Stimulated activated CD8-positive, alpha-beta memory T cell treated with anti-CD3 and anti-CD28 coated beads, Interleukin-4, amount 100 ng/mL, for 1 hour (primary cell): ENCODE data around the gene NUDT17.

ENCODE experiments used
- DNase-seq, 2 donors: peaks; one replicate each; pipeline ENCODE4 v3.0.0-alpha.2; 2020; ENCODE audit warnings: low read depth in 2 of 2, low spot score in 1 of 2

Gene NUDT17

DNA sequence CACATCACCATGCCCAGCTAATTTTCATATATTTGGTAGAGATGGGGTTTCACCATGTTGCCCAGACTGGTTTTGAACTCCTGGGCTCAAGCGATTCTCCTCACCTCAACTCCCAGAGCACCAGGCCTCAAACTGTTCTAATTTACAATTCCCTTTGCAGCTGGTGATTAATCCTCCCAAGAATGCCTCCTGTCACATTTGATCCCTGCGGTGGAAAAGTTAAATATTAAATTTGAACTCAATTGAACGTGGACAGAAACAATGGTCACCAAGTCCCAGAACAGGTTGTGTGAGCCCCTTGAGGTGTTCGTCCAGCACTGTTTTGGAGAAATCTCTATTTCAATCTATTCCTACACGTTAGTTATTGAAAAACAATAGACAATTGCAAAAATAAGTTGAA is 42.2 kb downstream of the NUDT17 start:
- DNase-seq: no peak

GRCh38 chr1:145889722-145890121 is 44.3 kb downstream of the NUDT17 start:
- DNase-seq: no peak

- no peak for DNase-seq
These were observed 45.7 kb downstream of the NUDT17 start for GRCh38 chr1:145891143-145891542.

DNA sequence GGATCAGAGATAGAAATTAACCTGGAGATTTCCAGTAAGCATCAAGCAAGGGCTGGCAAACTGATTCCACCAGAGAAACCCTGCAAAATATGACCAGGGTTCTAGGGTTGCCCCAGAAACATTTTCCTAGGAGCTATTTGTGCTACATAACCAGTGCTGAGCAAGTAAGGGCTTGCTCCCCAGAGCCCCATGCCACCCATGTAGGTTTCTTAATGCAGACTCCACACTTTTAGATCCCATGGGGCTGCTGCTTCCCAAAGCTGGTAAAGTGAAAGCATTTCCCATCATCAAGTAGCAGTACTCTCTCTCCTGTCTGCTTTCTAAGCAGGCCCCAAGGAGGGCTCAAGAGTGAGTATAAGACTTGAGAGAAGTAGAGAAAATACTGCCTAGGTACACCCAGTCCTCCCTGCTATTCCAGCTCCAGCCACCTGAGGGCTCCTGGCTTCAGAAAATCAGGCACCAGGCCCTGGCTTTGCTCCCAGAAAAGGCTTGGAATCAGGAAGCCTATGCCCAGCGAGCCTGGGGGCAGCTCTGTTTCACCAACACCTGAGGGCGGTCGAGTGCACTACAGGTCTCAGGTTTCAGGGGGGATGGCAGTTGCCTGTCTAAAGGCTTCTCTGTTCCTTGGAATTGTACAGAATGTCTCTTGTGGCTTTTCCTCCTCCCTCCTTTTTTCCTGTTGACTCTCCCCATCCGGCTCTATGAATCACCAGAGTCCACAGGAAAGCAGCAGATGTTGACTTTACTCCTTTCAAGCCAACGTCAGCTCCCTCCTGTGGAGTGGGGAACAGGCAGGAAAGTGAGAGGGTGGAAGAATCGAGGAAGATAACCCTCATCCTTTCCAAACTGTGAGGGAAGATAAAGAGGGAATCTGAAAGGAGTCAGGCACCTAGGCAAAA is 46.4 kb downstream of the NUDT17 start:
- DNase-seq: peak; percentile 11 to 25

DNA sequence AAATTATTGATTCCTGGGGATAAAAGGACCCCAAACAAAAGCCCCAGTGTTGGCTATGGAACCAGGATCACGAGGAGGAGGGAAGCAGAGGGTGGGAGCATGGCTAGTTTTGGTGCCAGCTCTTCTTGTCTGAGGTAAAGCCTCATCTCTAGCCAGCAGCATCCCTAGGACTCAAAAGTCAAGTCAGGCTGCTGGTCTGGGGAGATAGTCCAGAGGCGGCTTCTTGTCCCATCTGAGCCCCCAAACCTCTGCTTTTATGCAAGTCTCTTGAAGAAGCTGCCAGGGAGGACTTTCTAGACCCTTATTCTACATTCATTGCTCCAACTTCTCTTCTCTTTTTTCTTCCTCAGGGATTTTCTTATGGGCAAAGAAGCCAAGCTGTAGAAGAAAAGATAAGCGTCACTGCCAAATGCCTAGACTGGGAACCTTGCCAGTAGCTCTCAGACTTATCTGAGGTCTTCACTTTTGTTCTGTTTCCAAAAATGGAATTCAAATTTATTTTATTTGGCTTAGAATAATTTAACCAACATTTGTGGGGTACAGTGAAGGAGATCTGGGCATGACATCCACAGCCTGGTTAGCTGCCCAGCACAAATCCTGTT is 47.2 kb downstream of the NUDT17 start:
- DNase-seq: no peak

DNA sequence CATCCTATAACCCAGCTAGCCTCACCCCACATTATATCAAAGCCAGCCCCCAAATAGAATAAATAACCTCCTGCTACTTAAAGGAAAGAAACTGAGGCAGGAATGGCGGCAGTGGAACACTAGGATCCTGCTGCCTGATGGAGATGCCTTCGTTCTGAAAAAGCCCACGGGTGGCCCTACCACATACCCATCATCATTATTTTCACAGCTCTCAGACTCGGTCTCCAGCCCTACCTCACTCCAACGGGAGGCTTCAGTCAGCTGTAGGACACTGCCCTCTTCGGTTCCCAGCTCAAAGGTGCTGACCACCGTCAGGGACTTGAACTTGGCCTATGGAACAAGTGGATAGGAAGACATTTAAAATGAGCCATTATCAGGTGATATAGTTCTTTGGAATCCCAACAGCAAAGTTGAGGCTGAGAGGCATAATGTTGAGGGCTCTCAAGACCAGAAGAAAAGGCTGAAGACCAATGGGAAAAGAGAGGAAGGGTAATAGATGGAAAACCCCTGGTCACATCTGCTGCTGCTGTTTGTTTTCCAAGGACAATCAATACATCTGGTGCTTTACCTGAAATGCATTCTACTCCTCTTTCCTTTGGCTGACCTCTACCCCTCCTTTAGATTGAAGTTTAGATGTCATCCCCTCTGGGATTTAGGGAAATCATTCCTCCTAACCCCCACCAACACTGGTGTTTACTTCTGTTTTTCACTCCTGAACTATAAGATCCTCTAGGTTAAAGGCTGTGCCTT is 48.1 kb downstream of the NUDT17 start:
- DNase-seq: no peak

DNA sequence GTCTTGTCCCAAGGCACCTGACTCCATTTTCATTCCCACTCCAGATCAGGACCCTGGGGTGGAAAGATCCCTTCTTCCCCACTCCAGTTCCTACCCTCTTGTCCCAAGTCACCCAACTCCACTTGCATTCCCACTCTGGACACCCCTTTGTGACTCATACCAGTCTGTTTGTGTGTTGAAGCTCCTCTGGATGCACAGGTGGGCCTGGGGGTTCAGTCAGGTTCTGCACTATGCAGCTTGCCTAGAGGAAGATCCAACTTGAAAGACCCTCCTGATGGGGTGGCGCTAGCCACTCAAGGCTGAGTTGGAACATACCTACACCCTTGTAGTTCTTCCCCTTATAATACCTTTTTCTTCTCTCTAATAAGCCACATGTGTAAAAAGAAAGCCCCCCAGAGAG is 50.0 kb downstream of the NUDT17 start:
- no peak for DNase-seq

DNA sequence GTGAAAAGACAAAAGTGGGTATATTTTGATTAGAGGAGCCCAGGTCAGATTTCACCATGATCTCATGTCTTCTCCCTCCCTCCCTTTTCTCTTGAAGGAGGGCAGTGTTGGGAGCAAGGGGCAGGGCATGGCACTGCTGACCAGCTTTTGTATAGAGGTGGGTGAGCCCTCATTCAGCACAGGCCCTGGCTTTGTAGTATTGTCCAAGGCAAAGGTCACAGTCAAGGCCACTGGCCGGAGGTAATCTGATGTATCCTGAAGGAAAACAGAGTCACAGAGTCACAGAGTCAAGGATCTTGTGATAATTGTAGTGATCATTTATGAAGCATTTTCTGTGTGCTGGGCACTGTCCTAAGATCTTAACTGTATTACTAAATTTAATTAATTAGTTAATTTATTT is 52.5 kb downstream of the NUDT17 start:
- no peak for DNase-seq
